NCI-H69 (cell line): Measurements from ENCODE around the gene STAB1.

Experiments used
- DNase-seq: peaks from one replicate; lab custom pipeline; 2025; lab: John Stamatoyannopoulos, UW

Gene STAB1

GRCh38 chr3:52458031-52458760 is 36.9 kb upstream of the STAB1 start:
- no peak for DNase-seq

DNA sequence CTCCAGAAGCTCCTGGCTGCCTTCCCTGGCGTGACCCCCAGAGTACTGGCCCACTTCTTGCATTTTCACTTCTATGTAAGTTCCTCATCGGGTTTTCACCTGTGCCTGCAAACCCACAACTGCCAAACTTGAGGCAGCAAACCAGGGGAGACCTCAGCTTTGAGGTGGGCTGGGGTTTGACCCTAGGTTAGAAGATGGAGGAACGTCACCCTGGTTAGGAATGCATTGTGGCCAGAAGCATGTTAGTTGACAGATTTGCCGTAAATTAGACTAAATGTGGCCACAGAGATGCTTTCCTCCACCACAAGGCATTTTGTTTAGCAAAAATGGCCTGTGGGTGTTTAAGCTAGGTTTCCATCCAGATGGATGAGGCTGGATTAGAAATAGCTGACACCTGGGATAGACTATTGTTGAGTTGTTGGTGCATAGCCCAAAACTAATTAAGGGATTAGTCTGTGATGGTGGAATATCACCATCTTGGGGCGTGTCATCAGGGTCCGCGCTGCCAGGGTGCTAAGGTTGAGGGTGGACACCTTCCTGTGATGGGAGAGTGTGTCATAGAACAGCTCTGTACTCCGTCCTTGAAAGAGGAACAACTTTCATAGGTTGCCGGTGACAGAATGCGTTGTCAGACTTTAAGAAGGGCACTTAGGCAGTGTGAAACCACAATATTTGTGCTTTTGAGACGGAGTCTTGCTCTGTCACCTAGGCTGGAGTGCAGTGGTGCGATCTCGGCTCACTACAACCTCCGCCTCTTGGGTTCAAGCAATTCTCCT is 36.2 kb upstream of the STAB1 start:
- no peak for DNase-seq

DNA sequence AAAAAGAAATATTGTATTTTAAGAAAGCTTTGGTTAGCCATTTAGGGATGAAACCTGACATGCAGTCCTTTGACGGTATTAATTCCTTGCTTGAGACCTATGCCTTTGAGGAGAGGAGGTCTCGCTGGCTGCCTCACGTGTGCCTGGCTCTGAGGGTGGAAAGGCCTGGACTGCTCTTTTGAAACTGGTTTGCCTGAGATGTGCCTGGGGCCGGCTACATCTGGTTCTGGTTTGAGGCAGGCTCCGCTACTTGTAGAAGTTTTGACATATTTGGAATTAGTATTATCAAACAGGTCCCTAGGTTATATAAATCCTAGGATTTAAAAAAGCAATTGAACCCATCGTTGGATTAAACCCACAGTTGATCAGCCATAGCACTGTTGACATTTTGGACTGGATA is 33.3 kb upstream of the STAB1 start:
- DNase-seq: no peak

GRCh38 chr3:52463416-52463815 is 31.7 kb upstream of the STAB1 start:
- no peak for DNase-seq

DNA sequence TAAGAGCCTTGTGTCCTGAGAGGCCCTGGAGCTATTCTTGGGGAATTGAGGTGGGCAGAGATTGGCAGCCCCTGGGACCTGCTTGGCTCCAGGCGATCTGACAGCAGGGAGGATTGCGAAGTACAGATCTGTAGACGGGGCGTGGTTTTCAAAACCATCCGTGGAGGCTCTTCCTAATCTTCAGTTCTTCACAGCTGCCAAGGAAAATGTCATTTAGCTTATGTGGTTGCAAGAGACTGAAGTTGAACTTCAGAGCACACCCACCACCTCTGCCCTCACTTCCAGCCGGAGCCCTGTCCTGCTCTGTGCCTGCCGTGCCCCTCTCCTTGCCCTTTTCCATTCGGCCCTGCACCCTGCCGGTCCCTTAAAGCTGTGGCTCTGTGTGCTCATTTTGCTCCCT is 26.8 kb upstream of the STAB1 start:
- peak; percentile 63 for DNase-seq

DNA sequence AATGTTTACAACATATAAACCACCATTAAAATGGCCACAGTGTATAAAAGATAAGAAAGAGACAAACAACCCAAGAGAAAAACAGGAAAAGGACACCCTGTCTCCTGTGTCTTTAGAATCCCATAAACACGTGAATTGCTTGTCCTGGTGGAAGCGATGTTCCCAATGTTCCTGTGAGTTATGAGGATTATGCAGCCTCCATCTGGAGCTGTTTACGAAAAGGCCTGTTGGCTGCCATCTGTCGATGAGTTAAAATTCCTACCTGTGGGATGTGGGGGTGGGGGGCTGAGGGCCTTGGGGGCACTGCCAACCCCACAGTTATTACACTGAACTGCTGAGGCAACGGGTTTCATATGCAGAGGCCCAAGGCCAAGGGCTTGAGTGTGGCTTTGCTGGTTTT is 26.1 kb upstream of the STAB1 start:
- DNase-seq: peak; percentile 84

DNA sequence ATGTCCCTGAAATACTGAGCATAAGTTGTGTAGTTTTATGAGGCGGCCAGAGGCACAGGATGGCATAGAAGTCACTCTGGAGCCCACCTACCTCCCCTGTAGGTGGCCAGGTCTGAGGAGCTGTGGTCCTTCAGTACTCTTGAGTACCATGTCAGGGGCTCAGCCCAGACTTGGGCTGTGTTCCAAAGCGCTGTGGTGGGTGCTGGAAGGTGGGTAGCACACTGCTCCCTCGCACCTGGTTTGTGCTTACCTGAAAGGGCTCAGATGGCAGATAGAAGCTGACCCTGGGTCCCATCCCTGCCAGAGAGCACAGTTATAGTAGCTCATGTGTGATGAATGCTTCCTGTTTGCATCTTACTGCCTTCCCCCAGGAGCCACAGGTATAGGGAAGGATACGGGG is 24.2 kb upstream of the STAB1 start:
- DNase-seq: no peak

- DNase-seq: no peak
These were observed 23.5 kb upstream of the STAB1 start for GRCh38 chr3:52471371-52472238.

DNA sequence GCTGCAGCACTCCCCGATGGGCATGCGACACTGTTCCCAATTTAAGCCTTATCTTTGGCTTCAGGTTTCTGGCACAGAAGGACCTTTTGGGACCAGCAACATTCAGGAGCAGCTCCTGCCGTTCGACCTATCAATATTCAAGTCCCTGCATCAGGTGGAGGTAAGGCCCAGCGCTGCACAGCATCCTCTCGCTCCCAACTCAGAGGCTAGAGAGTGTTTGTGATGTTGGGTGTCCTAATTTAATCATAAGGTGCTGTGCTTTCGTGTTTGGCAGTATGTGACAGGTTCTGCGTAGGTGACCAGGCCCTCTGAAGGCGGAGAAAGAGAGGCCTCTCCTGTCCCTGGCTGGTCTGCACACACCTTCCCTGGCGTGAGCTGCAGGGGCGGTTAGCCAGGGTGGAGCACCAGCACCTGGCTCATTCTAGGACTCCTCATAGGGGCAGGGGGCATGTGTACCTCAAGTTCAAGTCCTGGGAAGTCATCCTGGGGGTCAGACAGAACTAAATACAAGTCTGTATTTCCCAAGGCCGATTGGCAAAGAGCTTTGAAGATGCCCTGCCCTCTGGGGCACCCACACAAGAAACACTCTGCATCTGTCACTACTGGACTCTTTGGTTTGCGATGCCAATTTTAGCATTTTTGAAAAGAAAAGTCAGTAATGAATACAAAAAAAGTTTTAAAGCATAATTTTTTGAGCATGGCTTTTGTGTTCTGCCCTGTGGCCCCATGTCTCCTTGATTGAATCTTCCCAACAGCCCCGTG is 22.7 kb upstream of the STAB1 start:
- DNase-seq: no peak

- no peak for DNase-seq
These were observed 22.1 kb upstream of the STAB1 start for GRCh38 chr3:52473026-52473425.

GRCh38 chr3:52477076-52477795 is 17.9 kb upstream of the STAB1 start:
- no peak for DNase-seq

DNA sequence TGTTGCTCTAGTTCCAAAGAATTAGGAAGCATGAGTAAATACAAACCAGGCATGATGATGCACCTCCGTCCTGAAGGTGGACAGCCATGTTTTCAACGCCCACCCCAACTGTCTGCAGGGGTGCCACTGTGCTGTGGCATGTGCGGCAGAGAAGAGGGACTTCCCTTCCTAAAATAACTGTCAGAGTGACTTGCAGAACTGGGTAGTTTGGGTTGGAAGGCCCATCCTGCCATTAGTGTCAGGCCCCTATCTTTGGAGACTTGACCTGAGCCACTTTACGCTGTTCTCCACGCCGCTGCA is 17.4 kb upstream of the STAB1 start:
- no peak for DNase-seq

- DNase-seq: no peak
These were observed 15.9 kb upstream of the STAB1 start for GRCh38 chr3:52479037-52479876.

DNA sequence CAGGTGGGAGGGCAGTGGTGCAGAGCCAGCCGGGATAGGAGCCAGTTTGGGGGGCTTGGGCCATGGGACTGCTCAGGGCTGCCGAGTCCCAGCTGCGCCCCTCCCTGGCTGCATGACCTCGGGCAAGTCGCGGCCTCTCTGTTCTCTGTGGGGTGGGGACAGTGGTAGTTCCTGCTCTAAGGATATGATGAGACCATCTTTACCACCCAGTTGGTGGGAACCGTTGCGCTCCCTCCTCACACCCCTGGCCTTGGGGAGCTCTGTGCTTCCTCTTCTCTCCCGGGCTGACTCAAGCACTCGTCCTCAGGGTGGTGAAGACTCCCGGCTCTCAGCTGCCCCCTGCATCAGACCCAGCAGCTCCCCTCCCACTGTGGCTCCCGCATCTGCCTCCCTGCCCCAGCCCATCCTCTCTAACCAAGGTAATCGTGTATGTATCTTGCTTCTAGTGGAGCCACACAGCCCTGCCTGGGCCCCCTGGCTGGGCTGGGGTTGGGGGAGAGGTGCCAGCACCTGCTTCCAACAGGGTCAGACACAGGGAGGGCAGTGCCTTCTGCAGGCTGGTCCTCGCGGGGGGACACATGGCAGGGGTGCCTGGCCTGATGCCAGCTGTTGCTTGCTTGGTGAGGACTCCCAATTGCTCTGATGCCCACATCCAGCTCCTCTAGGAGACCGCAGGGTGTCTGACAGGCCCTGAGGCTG is 15.1 kb upstream of the STAB1 start:
- DNase-seq: no peak

DNA sequence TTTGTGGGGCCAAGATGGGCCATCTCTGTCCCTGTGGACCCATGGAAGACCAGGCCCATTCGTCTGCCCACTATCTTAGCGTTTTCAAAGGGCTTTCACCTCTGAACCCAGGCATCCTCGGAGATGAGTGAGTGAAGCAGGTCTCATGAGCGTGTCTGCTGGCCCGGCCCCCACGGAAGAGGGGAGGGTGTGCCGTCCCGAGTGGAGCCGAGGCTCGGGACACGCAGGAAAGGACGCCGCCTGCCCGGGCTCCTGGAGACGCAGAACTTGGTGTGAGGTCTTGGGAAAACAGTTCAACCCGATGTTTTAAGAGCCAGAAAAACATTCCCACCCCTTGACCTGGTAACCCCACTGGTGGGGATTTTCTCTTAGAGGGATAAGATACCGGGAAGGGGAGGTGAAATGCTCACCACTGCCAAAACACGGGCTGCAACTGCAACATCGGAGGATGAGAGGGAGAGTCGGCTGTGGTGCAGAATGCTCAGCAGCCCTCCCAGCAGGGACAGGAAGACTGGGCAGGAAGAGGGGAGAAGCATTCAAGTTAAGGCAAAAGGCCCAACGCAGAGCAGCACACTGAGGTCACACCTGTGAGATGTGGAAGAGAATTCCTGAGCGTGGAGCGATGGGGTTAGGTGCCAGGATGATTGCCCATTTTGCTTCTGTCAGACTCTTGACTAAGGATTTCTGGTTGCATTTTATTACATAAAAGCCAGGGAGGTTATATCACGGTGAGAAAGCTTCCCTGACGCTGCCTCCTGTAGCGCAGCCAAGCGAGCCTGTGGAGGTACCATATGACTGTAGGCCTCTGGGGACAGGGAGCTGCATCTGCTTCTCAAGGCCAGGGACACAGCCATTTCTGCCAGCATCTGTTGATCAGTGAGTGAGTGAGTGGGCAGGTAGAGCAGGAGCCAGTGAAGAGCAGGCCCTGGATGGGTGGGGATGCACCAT is 14.1 kb upstream of the STAB1 start:
- no peak for DNase-seq

- DNase-seq: peak; percentile 3
These were observed 13.2 kb upstream of the STAB1 start for GRCh38 chr3:52481819-52482521.

GRCh38 chr3:52483081-52483480 is 12.1 kb upstream of the STAB1 start:
- no peak for DNase-seq
